BE2C (cell line): ENCODE results near the gene HADHA.

Experiments used
- DNase-seq: peaks from one replicate; pipeline ENCODE4 v3.0.0-alpha.2; 2020
- H3K27me3 ChIP-seq: fragments of 250-450 bp; sonication (Bioruptor Pico); 2 replicates; pipeline ENCODE4 v1.5.1; 2020; ENCODE audit warnings: mild to moderate bottlenecking
- H3K36me3 ChIP-seq: fragments of 250-450 bp; sonication (Bioruptor Pico); 2 replicates; pipeline ENCODE4 v1.5.1; 2020; ENCODE audit warnings: mild to moderate bottlenecking
- H3K4me1 ChIP-seq: fragments of 250-450 bp; sonication (Bioruptor Pico); 2 replicates; pipeline ENCODE4 v1.5.1; 2020
- H3K4me3 ChIP-seq: 2 replicates; pipeline ENCODE4 v1.5.1; 2011; ENCODE audit warnings: low read depth, low read length
- H3K9me3 ChIP-seq: fragments of 250-450 bp; sonication (Bioruptor Pico); 2 replicates; pipeline ENCODE4 v1.5.1; 2020
- CTCF ChIP-seq: IDR thresholded peaks from 2 replicates; pipeline ENCODE4 v1.5.1; 2012; ENCODE audit warnings: mild to moderate bottlenecking, low read depth, low read length

The HADHA gene

GRCh38 chr2:26202981-26203490, 41.4 kb downstream of the HADHA start:
- H3K27me3 ChIP-seq = no peaks in the 10 kb centered on the region
- peaks cover 67% of the 10 kb centered on the region for H3K36me3 ChIP-seq
- no peak for TF ChIP-seq CTCF
- no peak overlapping the region for H3K4me3 ChIP-seq
- H3K9me3 ChIP-seq = no peaks in the 10 kb centered on the region
- no peak for DNase-seq
- H3K4me1 ChIP-seq = no peaks in the 10 kb centered on the region

GRCh38 chr2:26197516-26197915, 46.9 kb downstream of the HADHA start:
- Histone ChIP-seq H3K4me3 (no peak overlapping the region), H3K9me3 (no peaks in the 10 kb centered on the region), H3K36me3 (peaks cover 85% of the 10 kb centered on the region), H3K27me3 (no peaks in the 10 kb centered on the region), H3K4me1 (no peaks in the 10 kb centered on the region)
- TF ChIP-seq CTCF = no peak
- DNase-seq = no peak

GRCh38 chr2:26196683-26197418, 47.6 kb downstream of the HADHA start:
- TF ChIP-seq CTCF = no peak
- no peaks in the 10 kb centered on the region for H3K9me3 ChIP-seq
- no peaks in the 10 kb centered on the region for H3K27me3 ChIP-seq
- H3K36me3 ChIP-seq = peaks cover 83% of the 10 kb centered on the region
- no peak for DNase-seq
- no peak overlapping the region for H3K4me3 ChIP-seq
- H3K4me1 ChIP-seq = no peaks in the 10 kb centered on the region

GRCh38 chr2:26195040-26195984, 49.1 kb downstream of the HADHA start:
- Histone ChIP-seq H3K27me3 (no peaks in the 10 kb centered on the region), H3K36me3 (peaks cover 81% of the 10 kb centered on the region), H3K4me1 (no peaks in the 10 kb centered on the region), H3K9me3 (no peaks in the 10 kb centered on the region), H3K4me3 (no peak overlapping the region)
- TF ChIP-seq CTCF = no peak
- DNase-seq = no peak

GRCh38 chr2:26193578-26194231, 50.7 kb downstream of the HADHA start:
- DNase-seq = no peak
- TF ChIP-seq CTCF = no peak
- no peaks in the 10 kb centered on the region for H3K9me3 ChIP-seq
- no peaks in the 10 kb centered on the region for H3K4me1 ChIP-seq
- H3K27me3 ChIP-seq = no peaks in the 10 kb centered on the region
- peaks cover 67% of the 10 kb centered on the region for H3K36me3 ChIP-seq
- no peak overlapping the region for H3K4me3 ChIP-seq
